ENCODE data around the gene TEX28. TPM values are rescaled to one million over a fixed set of nuclear protein-coding genes. Genes with fewer than 3 reads are reported as not detected.

Gene TEX28
- total RNA-seq, 1 experiment from 2014 or later = not detected

DNA sequence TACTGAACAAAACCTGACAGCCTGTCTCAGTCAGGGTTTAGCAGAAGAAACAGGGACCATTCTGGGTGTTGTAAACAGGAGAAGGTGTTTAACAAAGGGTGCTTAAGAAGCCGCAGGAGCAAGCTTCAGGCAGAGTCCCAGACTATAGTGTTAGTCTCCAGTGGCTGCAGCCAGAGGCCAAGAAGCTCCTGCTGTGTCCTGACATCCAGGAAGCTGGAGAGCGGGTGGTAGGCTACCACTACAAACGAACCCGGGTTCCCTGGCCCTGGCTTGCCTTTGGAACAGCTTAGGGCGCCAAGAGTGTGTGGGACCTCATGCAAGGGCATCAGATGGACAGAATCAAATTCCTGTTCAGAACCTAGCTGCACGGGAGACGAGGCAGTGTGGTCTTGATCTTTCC, 28.6 kb upstream of the TEX28 start:
- Histone ChIP-seq H3K4me2 (ENCODE audit: low read length) (no peak overlapping the region), H3K9me3 (ENCODE audit: control insufficient read depth in 1 of 2, insufficient read depth in 1 of 2, low read depth in 1 of 2, low read length in 2 of 2) (no peaks in the 10 kb centered on the region), H3K4me3 (replicated peaks in 1 of 2; ENCODE audit: low read depth in 1 of 2, low read length in 2 of 2) (no peak overlapping the region), H3K27ac (ENCODE audit: low read depth, low read length) (no peak overlapping the region), H3K4me1 (ENCODE audit: control insufficient read depth in 1 of 2, insufficient read depth in 2 of 2, low read length in 2 of 2) (no peaks in the 10 kb centered on the region), H3K27me3 (ENCODE audit: insufficient read depth, low read length) (0 out of 2 replicates have a peak, but pooled peaks cover 8% of the 10 kb centered on the region), H3K9me2 (ENCODE audit: insufficient read depth) (no peaks in the 10 kb centered on the region), H2AFZ (ENCODE audit: low read depth, low read length, poor library complexity, severe bottlenecking) (no peak overlapping the region), H3K36me3 (ENCODE audit: control insufficient read depth in 1 of 2, insufficient read depth in 2 of 2, low read length in 2 of 2) (no peaks in the 10 kb centered on the region), H3K9ac (ENCODE audit: low read length) (no peak overlapping the region), H4K20me1 (ENCODE audit: insufficient read depth) (no peaks in the 10 kb centered on the region), H3K79me2 (ENCODE audit: insufficient read depth, low read length) (no peaks in the 10 kb centered on the region)
- ATAC-seq (no peak), DNase-seq (ENCODE audit: low read depth, low spot score) (no peak)
- BruUV-seq (replicated peaks) = no TSS peak
- ChIA-PET RAD21 (ENCODE audit: low non-redundant PET in 1 of 2, low total read pairs in 2 of 2, uncharacterized antibody in 2 of 2, unreplicated experiment in 2 of 2) (no interaction called here), CTCF (no interaction called here), POLR2A (no interaction called here)
- intact Hi-C loops (cut with micrococcal nuclease) = no loop called here
- TF ChIP-seq EZH2 (IDR thresholded peaks at IDR 0.05) = no peak
- TF ChIP-seq FOSL1 (IDR thresholded peaks at IDR 0.05; ENCODE audit: low read depth) = no peak
- no peak for TF ChIP-seq ZNF274 (IDR thresholded peaks at IDR 0.05; ENCODE audit: low read depth, low read length)
- TF ChIP-seq, protein P1, sequence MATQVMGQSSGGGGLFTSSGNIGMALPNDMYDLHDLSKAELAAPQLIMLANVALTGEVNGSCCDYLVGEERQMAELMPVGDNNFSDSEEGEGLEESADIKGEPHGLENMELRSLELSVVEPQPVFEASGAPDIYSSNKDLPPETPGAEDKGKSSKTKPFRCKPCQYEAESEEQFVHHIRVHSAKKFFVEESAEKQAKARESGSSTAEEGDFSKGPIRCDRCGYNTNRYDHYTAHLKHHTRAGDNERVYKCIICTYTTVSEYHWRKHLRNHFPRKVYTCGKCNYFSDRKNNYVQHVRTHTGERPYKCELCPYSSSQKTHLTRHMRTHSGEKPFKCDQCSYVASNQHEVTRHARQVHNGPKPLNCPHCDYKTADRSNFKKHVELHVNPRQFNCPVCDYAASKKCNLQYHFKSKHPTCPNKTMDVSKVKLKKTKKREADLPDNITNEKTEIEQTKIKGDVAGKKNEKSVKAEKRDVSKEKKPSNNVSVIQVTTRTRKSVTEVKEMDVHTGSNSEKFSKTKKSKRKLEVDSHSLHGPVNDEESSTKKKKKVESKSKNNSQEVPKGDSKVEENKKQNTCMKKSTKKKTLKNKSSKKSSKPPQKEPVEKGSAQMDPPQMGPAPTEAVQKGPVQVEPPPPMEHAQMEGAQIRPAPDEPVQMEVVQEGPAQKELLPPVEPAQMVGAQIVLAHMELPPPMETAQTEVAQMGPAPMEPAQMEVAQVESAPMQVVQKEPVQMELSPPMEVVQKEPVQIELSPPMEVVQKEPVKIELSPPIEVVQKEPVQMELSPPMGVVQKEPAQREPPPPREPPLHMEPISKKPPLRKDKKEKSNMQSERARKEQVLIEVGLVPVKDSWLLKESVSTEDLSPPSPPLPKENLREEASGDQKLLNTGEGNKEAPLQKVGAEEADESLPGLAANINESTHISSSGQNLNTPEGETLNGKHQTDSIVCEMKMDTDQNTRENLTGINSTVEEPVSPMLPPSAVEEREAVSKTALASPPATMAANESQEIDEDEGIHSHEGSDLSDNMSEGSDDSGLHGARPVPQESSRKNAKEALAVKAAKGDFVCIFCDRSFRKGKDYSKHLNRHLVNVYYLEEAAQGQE (IDR thresholded peaks at IDR 0.05; ENCODE audit: low read depth) = no peak
- no peak for TF ChIP-seq ZBTB33 (IDR thresholded peaks at IDR 0.05; ENCODE audit: extremely low read depth, insufficient replicate concordance, low read length)
- TF ChIP-seq SIN3A (IDR thresholded peaks at IDR 0.05; ENCODE audit: low read depth) = no peak
- TF ChIP-seq POLR2AphosphoS5 (IDR thresholded peaks at IDR 0.05; ENCODE audit: low read depth, low read length) = no peak

Data from HCT116 (cell line).